Hematopoietic multipotent progenitor cell treated with erythropoietin and hydrocortisone succinate and interleukin-3 and kit ligand, for 15 days (in vitro differentiated cells): ENCODE measurements around the gene BBS1.

Source experiments
- DNase-seq: peaks from one replicate; pipeline ENCODE4 v3.0.0-alpha.2; 2015; ENCODE audit warnings: low spot score

BBS1 gene

GRCh38 chr11:66477263-66478201, 32.9 kb upstream of the BBS1 start:
- DNase-seq = no peak

GRCh38 chr11:66478729-66479393, 31.6 kb upstream of the BBS1 start:
- DNase-seq = peak; percentile 39

GRCh38 chr11:66479394-66480116, 30.9 kb upstream of the BBS1 start:
- DNase-seq = no peak

GRCh38 chr11:66480117-66480938, 30.1 kb upstream of the BBS1 start, which contains the start of gene DPP3:
DPP3 (plus strand) TSS chr11:66480434; CDS start chr11:66482201, 1,767 bp downstream.
- peak; percentile 97 for DNase-seq

GRCh38 chr11:66484806-66485380, 25.5 kb upstream of the BBS1 start:
- DNase-seq = no peak

- DNase-seq = no peak
These were observed 21.5 kb upstream of the BBS1 start for GRCh38 chr11:66488957-66489356.

- DNase-seq = no peak
These were observed 20.8 kb upstream of the BBS1 start for GRCh38 chr11:66489636-66490035.

GRCh38 chr11:66491315-66491935, 19.0 kb upstream of the BBS1 start:
- no peak for DNase-seq

GRCh38 chr11:66492161-66492865, 18.1 kb upstream of the BBS1 start:
- no peak for DNase-seq

- no peak for DNase-seq
These were observed 17.3 kb upstream of the BBS1 start for GRCh38 chr11:66493130-66493529.

- DNase-seq = no peak
These were observed 16.0 kb upstream of the BBS1 start for GRCh38 chr11:66494458-66494857.

- DNase-seq = no peak
These were observed 15.5 kb upstream of the BBS1 start for GRCh38 chr11:66494935-66495334.

- DNase-seq = no peak
These were observed 15.0 kb upstream of the BBS1 start for GRCh38 chr11:66495401-66495854.

- no peak for DNase-seq
These were observed 13.2 kb upstream of the BBS1 start for GRCh38 chr11:66497206-66497605.

GRCh38 chr11:66498506-66498905, 11.9 kb upstream of the BBS1 start:
- no peak for DNase-seq

GRCh38 chr11:66505276-66505816, 5.1 kb upstream of the BBS1 start:
- DNase-seq = no peak

GRCh38 chr11:66509131-66509561, 1.3 kb upstream of the BBS1 start:
- DNase-seq = no peak

- DNase-seq = no peak
These were observed 530 bp downstream of the BBS1 start for GRCh38 chr11:66510990-66511339.

- DNase-seq = no peak
These were observed 13.2 kb downstream of the BBS1 start for GRCh38 chr11:66523611-66524010.
